SIG-M5 (cell line): ENCODE results near the gene RAB11FIP4.

Source experiments
- DNase-seq: peaks from one replicate; lab custom pipeline; 2025; lab: John Stamatoyannopoulos, UW

The RAB11FIP4 gene

DNA sequence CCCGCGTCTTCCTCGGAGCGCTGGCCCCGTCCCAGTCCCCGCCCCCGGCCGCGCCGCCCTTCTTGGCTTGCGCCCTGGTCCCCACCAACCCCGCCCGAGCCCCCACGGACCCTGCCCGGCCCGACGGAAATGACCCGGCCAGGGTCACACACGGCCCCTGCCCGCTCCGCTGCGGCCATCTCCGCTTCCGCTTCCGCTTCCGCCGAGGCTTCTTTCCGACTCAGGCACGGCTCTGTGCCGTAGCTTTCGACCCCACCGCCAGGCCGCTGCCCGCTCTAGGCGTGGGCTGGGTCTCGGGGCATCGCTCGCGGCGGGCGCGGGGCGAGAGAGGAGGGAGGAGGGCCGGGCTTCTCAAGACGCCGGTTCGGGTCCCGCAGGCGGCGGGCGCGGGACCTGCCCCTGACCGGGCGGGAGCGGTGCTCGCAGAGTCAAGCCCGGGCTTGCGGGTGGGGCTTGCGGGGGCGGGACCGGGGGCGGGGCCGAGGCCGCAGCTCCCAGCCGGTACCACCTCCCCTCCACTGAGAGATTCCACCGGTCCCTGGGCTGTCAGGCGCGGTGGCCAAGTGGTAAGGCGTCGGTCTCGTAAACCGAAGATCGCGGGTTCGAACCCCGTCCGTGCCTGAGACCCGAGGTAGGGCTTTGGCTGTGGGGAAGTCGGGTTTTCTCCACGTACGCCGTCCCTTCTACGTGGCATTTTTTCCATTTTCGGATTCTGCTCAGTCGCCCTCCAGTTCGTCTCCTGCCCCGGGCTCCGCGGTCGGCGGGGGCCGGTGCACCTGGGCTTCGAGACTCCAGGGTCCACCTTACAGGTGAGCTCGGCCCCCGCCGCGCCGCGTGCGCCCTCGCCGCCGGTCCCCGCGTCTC, 158.3 kb downstream of the RAB11FIP4 start:
- DNase-seq, result no peak

DNA sequence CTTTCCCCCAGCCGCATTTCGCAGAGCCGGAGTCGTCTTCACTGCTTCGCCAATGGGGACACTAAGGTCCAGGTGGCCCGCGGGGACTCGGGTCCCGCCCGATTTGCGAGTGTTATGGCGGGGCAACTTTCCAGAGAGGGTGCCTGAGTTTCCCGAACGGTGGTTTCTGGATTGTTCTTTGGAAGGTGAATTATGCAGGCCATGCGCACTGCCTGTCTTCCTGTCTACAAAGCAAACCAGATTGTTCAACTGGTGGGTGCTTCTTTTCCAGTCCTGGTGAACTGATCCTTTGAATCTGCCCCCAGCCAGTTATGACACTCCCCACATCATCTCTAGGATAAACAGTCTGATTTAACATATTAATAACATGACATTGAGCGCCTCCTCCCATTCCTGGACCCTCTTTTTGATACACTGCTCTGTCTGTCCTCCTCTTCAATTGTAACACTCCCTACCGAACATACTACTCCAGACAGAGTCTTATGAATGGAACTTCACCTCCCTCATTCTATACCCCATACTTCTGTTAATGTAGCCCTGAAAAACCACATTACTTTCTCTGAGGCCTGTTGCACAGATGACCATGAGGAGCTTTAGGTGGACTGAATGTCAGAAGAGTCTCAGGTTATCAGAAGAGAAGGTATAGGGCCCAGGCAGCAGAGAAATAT, 159.0 kb downstream of the RAB11FIP4 start:
- no peak for DNase-seq

DNA sequence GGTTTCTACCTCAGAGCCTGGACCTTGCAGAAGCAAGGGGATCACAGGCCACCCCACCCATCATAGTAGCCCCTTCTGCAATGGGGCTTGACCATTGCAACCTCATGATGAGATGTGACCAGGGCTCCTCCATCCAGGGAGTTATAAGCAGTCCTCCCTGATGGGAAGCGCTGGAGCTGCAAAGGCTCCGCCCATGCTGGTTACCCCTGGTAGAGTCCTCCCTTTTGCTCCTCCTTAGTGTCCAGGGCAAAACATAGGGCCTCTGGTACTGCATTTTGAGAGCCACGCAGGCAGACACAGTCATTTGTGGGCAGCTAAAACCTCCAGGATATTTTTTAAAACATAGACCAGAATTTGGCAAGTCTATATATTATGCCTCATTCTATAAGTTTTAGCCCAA, 161.1 kb downstream of the RAB11FIP4 start:
- DNase-seq, result no peak

DNA sequence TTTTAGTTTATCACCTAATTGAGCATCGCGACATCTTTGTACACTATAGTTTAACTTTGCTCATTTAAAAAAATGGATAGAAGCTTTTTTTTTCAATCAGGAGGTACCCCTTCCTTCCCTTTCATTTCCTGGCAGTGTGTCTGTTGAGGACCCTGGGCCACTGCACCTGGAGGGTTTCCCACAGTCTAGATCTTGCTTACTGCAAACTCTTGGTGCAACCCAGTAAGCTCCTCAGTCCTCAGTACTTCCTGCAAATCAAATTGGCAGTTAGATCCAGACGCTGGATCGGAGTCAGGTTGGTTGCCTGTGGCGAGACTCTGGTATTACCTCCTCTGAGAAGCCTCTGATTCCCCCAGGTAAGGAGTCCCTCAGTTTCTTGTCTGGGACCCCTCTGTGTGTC, 162.0 kb downstream of the RAB11FIP4 start:
- no peak for DNase-seq

DNA sequence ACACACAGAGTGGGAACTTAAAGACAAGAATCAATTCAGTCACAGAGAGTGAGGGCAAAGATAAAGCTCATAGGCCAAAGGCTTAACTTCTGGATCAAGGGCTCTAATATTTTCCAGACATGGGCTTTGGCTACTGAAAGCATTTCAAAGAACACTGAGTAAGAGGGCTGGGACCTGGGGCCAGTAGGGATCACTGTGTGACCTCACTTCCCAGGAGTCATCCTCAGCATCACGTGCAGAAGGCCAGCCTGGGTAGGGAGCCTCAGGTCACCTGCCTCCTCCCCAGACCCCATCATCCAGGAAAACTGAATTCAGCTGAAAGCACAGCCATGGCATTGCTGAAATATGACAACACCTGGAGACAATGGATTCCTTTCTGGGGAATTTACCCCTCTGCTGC, 163.5 kb downstream of the RAB11FIP4 start:
- DNase-seq, result no peak

DNA sequence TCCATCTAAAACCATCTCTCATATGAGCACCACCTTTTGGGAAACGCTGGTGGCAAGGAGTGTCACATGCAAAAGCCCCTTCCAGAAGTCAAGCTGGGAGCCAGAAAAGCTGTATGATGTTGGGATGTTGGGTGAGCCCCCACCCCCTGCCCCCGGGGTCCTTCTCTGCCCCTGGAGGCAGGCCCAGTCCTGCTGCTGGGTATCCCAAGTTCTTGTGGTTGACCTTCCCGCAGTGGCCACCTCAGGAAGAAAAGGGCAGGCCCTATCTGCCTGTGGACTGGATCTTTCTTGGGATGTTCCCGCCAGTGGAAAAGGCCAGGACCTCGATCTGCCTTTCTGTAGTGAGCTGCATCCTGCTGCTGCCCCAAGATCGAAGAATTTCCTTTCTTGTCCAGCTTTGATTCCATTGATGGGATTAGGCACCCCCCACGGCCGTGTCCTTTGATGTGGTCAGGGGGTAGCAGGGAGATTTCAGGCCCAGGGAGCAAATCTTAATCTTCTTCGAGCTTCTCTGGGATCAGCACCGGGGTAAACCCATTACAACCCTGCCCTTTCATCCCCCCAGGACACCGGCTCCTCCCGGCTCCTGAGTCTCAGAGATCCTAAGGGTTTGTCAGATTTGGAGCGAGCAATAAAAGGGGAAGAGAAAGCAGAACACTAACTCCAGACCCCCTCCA, 165.6 kb downstream of the RAB11FIP4 start:
- DNase-seq, result no peak

DNA sequence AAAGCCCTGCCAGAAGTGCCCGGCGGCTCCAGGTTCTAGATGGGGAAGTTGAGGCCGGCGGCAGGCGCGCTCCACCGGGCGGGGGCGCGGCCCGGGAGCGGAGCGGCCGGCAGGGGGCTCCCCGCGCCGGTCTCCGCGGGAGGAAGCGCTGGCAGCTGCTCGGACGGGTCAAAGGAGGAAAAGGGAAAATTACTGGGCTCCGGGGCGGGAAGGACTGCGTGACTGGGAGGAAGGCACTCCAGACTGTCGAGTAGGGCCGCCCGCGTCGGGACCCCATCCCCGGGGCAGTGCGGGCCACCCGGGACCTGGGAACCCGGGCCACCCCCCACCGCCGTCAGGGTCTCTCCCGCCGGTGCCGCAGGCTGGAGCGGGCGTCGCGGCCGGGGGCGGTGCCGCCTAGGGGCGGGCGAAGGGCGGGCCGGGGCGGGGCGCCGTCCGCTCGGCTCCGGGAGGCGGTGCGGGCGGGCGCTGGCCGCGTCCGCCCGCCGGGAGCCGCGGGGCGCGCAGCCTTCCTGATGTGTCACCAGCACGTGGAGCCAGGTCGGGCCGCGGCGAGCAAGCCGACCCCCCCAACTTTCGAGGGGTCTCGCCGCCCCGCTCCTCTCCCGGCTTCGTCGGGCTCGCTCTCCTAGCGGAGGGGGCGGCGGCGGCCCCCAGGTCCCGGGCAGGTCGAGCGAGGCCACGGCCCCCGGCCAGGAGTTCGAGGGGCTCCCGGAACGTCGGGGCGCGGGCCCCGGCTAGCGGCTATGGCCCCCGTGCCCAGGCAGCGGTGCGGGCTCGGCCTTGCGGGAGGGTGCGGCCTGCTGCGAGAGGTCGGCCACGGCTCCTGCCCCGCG, 167.5 kb downstream of the RAB11FIP4 start:
- no peak for DNase-seq

DNA sequence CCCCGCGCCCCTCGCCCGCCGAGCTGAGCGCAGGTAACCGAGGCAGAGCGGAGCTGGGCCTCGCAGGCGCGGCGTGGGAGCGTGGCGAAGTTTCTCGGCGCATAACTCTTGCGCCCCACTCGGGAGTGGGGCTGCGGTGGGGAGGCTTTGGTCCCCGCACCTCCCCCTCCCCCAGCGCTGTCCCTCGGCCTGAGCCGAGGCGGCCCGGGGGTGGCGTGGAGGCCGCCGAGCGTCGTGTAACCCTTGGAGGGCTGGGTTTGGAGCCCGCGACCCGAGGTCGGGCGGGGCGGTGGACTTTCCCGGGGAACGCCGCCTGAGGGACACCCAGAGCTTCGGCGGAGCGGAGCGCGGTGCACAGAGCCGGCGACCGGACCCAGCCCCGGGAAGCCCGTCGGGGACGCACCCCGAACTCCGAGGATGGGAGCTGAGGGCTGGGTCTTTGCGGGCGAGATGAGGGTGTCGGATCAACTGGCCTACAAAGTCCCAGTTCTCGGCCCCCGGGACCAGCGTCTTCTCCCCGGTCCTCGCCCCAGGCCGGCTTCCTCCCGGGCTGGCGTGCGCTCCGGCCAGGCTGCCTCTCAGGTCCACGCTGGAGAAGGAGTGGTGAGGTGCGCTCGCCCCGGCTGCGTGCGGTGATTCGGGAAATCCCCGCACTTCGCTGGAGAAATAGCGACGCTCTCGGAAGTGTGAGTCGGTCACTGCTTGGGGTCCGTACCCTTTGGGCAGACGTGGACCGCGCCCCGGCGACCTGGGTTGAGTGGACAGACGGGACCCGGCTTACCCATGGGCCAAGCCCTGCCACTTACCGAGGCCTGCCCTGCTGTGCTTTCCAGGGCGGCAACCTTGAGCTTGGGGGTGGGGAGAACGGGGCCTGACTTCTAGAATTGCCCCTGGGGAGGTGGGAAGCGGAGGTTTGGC, 168.4 kb downstream of the RAB11FIP4 start:
- no peak for DNase-seq

DNA sequence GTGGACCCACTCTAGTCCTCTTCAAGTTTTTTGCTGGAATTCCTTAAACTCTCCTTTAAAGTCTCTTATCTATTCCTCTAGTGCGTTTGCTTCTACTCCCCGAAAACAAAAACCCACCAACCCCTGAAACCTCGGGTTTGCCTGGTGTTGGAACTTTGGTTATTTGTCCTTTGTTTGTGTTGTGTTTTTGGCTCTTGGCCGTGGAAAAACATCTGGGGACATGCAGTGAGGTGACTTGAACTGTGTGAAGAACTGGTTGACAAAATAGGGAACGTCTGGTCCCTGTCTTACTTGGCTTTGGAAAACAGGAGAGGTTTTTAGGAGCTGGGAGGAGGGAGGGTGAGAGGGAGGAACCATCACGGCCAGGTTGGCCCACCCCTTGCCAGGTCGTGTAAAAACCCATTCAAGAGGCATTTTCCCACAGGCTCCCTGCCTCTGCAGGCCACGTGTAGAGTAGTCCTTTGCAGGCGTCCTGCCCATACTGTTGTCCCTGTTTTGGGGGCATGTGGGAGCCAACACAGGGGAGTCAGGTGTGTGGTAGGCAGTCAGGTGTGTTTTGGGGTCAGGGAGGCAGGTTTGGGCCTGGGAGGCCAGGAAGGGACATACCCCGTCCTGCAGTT, 169.3 kb downstream of the RAB11FIP4 start:
- no peak for DNase-seq

DNA sequence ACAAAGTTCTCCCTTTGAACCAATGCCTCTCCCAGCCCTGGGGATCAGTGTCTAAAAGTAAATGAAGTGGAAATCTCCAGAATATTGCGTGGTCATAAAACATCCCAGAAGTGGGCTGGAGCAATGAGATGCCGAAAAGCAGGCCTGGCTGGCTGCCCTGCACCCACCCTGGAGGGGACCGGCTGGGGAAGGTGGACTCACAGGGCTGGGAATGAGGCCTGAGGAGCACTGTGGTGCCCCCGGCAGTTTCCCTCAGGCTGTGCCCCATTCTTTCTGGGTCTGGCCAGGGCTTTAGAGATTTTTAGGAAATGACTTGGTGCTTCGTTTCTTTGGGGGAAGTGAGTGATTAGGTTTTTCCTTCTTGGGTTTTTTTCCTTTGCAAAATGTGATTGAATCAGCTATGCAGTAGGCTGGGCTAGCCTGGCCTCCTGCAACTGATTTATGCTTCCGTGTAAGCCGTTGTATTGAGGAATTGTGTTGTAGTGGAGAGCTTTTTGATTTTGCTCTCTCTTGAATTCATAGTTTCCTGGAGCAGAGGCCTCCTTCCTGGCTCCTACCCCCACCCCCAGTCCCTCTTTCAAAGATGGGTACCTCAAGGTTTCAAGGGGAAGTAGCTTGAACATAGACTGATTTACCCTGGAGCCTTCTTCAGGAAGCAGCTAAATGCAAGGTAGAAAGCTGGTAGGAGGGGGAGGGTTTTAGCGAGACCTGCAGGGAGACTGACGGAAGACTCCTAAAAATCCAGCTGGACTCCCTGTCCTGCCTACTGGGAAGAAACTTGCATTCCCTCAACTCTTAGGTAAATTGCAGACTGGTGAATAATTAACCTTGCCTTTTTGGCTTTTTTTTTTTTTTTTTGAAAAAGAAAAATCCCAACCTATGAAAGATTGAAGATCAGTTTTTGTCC, 170.2 kb downstream of the RAB11FIP4 start:
- DNase-seq, result no peak

DNA sequence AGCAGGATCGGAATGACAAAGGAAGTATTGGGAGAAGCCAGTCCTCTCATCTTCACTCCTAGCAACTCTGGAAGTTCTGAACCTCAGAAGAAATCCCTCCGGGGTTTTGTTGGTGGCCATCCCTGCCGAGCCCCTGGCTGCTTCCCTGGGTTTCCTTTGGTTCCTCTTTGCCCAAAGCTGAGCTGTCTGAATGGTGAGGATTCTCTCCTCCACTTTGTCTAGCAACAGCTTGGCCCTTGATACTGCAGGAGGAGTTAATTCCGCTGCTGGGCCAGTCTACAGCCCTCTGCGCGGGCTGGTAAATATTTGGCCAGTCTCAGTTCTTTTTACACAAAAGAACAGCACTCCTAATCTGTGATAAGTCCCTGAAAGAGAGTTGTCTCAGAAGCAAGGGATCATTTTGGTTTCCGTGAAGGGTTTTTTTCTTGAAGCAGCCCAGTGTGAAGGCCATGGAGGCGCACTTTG, 170.9 kb downstream of the RAB11FIP4 start:
- DNase-seq, result no peak

DNA sequence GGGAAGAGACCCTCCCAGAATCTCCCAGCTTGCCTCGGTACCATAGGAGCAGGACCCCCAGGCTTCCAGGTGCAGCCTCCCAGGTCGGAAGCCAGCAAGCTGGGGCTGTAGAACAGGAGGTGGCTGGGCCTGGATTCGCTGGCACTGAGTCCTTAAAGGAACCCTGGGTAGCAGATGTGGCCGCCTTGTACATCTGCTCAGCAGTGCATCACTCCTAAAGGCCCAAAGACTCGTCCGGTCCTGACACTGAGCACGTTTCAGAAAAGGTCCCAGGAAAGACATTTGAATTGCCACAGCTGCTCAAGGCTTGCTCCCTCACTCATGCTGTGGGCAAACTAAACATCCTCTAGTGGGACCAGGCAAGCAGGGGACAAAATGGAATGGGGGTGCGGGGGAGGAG, 172.8 kb downstream of the RAB11FIP4 start:
- no peak for DNase-seq

DNA sequence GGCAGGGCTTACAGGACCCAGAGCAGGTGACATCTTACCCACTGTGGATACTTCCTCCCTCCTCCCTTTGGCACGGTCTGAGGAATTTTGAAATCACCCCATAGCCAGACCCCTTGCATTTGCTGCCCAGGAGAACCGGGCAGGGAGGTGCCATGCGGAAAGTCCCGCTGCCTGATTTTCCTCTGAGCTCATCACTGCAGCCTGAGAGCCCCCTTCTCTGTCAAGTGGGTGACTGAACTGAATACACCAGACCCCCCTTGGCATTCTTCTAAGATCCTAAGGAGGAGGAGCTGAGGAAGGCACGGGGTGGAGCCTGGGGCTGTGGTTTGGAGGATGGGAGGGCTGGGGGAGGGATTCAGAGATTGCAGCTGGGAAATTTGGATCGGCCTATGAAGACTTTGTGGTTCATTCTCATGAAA, 173.4 kb downstream of the RAB11FIP4 start:
- DNase-seq, result no peak

DNA sequence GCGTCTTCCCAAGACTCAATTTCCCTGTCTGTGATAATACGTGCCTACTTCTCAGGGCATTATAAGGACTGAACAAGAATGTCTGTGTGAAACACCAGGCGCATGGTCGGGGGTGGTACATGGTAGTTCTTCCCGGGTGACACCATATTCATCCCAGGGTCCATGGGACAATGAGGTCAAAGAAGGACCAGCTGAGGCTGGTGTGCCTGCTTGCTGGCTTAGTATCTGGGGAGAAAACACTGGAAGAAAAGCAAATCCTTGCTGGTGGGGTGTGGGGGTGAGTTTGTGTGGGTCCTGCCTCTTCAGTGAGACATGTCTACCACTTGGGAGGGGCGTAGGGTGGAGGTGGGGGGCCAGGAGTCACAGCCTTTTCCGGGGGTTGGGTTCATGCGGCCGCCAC, 174.2 kb downstream of the RAB11FIP4 start:
- no peak for DNase-seq

DNA sequence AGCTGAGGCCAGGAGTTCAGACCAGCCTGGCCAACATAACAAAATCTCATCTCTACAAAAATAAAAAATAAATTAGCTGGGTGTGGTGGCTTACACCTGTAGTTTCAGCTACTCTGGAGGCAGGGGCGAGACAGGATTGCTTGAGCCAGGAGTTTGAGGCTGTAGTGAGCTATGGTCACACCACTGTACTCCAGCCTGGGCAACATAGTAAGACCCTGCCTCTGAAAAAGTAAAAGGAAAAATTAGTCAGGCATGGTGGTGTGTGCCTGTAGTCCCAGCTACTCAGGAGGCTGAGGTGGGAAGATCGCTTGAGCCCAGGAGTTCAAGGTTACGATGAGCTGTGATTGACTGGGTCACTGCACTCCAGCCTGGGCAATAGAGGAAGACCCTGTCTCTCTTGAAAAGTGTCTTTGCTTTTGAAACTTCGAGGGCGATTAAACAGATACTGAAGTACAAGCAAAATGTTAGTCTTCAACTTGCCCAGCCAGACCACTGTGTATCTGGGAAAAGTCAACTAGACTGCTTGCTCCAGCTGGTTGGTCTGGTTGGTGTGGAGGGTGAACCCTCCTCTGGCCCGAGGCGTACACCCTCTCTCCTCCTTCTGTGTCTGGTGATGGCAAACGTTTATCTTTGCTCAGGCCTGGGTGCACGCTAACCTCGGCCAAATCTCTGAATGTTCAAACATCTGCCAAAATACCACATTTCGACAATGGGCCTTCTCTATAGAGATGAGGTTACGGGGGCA, 174.9 kb downstream of the RAB11FIP4 start:
- no peak for DNase-seq

DNA sequence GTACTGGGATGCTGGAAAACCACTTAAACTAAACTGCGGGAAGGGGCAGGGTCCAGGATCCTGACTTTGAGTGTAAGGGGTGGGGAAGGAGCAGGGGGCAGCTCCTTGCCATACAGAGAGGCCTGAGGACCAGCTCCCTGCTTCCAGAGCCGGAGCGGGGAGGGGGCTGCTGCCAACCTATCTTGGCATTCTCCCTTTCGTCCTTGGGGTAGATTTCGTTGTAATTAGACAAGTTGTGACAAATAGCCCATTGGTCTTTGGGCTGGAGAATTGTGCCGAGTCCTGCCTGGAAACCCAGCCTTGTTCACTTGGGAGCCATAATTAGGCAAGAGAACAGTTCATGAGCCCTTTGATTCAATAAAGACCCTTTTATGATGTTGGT, 175.5 kb downstream of the RAB11FIP4 start:
- DNase-seq, result no peak

DNA sequence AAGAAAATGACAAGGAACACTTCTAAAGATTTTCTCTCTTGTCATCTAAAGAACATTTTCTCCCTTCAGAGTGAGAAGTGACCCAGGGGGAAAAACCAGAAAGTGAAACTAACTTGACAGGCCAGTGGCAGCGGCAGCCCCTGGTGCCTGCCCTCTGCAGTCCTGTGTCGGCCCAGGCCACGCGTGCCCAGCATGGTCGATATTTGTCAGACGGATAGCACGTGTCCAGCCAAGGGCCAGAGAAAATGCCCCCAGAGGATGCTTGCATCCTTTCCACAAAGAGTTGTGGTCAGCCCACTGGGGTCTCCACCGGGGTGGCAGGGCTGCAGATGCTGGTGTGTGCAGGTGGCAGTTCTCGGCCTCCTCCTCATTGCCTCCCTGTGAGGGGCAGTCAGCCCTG, 176.6 kb downstream of the RAB11FIP4 start:
- DNase-seq, result no peak

DNA sequence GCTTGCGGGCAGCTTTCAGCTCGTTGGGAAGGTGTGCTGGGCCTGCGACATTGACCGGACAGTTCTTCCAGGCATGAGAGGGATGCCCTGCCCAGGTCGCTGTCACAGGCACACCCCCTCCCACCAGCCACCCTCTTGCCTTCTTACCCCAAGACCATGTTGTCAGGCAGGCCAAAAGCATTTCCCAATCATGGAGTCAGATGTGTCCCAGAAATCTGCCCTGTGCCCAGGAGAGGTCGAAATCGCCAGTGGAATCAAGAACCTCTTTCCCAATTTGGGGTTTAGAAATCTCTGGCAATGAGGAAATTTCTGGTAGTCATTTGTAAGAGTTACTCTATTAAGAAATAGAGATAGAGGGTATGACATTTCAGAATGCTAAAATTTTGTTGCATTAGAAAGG, 177.1 kb downstream of the RAB11FIP4 start:
- no peak for DNase-seq

DNA sequence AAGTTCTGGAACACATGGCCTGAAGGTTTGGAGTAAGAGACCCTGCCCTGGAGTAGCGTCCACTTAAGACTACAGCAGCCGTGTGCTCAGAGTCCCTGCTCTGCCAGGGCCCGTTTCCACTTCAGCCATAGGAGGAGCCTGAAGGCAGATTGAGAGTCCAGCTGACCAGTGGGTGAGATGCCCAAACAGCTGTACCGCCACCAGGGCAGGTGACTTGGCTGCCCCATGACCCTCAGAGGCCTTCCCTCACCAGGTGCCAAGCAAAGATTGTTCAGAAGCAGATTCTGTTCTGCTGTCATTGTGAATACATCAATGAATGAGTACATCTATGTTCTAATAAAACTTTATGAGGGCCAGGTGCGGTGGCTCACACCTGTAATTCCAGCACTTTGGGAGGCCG, 178.8 kb downstream of the RAB11FIP4 start:
- no peak for DNase-seq
